GM19438 (cell line): Measurements from ENCODE around the gene NRG2.

Source experiments
- ATAC-seq: cut with Tn5 transposase; IDR thresholded peaks from one replicate; pipeline ENCODE4 v1.9.1; 2021; ENCODE audit warnings: low read depth; ENCODE audit not compliant: unreplicated experiment

The NRG2 gene

DNA sequence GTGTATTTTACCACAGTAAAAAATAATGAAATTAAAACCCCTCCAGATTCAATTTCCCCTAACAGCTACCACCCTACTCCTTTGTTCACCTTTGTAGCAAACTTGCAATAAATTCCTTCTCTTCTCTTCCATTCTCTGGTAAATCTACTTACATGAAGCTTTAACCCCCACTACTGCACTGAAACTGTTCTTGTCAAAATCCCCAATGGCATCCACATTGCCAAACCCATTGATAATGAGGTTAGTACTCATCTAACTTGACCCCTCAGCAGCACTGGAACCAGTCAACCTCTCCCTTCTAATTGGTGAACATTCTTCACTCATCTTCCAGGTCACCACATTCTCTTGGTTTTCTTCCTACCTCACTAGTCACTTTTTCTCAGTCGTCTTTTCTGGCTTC, 29.6 kb downstream of the NRG2 start:
- ATAC-seq = no peak

GRCh38 chr5:140012443-140012842, 30.7 kb downstream of the NRG2 start:
- no peak for ATAC-seq

DNA sequence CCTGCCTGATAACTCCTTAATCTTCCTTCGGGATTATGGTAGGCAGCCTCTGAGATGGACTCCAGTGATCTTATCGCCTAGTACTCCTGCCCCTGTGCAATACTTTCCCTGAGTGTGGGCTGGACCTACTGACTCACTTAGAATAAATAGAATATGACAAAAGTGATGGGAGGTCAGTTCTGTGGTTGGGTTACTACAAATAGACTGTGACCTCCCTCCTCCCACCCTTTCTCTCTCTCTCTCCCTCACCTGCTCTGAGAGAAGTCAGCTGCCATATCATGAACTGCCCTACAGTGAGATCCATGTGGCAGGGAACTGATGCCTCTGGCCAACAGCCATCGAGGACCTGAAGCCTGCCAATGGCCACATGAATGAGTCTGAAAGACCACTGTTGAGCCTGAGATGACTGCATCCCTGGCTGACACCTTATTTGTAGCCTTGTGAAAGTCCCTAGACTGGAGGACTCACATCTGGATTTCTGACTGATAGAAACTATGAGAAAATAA, 31.7 kb downstream of the NRG2 start:
- no peak for ATAC-seq

DNA sequence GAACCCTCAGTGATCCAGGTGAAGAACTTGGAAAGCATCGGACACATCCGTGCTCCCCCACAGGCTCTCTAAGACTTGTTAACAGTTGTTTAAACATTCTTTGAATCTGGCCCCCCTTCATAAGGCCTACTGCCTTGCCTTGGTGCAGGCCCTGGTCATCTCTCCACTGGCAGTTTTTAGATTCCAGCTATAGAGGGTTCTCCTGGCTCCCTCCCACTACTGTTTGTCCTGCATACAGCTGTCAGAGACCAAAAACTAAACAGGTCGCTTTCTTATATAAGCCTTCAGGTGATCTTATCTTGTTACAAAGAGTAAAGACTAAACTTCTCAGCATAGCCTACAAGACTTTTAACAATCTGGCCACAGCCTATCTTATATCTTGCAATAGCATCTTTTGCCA, 32.3 kb downstream of the NRG2 start:
- ATAC-seq = no peak

DNA sequence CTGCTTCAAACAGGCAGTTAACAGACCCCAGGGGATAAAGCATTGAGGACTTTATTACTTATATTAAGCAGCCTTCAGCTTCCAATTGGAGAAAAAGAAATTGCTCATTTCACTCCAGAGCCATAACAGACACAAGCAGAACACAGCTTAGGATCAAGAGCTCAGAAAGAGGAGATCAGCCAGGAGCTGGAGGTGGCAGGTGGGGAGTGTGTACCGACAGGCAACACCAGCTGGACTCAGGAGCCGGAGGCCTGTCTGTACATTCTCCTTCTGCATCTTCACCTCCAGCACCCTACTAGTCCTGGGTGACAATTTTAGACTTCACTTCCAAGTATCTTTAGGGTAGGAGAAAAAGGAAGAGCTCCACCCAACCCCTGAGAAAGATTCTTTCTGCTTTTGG, 35.8 kb downstream of the NRG2 start:
- ATAC-seq = no peak

DNA sequence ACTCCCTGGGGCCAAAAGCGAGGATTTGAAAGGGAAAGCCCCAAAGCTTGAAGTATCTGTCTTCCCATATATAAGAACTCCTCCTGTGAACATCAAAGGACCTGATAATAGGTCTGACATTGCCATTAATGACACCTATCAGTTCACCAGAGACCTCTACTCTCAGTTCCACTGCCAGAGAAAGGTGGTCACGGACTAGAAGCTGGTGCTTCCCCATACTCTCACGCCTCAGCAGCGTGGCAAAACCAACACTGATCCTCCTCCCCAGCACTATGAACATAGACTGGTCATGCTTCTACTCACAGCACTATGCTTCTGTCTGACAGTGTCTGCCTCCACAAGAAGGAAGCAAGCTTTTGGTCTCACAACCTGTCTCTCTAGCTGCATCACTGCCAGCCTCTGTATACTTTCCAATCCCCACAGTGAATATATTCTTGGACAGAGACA, 37.9 kb downstream of the NRG2 start:
- peak; percentile 85 for ATAC-seq

DNA sequence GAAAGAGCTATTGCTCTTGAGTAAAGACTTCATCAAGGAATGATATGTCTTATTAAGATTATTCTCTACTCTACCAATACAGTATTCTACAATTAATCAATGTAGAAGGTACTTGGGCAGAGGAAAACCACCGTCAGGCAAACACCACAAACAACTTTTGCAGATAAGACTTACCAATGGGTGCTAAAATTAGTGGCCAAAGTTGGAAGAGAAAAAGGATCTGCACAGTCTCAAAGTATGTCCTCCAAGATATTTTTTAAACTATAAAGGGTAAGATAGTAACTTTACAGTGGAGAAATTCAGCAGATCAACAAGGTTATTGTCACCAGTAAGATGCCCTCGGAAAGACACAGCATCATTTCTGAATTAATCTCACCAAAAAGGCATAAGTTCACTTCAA, 38.9 kb downstream of the NRG2 start:
- no peak for ATAC-seq

GRCh38 chr5:140003519-140003918, 39.6 kb downstream of the NRG2 start:
- ATAC-seq = no peak

GRCh38 chr5:140000332-140000731, 42.8 kb downstream of the NRG2 start:
- no peak for ATAC-seq

GRCh38 chr5:139998837-139999236, 44.3 kb downstream of the NRG2 start:
- no peak for ATAC-seq

DNA sequence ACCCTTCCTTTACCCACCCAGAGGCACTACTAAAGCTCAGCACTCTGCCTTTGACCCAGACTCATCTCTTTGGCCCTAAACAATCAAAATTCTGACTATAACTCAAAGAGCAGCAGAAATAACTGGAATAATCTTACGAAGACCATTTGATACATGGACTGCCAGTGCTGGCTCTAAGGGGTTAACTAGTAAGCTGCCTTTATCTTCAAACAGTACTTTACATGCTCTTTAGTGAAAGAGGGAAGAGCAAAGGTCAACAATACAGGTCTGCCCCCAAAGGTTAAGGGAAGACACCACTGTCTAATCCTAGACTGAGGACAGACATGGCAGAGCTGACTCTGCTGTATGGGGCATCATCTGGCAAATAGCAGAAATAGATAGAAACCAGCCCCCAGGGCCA, 45.8 kb downstream of the NRG2 start:
- ATAC-seq = no peak

DNA sequence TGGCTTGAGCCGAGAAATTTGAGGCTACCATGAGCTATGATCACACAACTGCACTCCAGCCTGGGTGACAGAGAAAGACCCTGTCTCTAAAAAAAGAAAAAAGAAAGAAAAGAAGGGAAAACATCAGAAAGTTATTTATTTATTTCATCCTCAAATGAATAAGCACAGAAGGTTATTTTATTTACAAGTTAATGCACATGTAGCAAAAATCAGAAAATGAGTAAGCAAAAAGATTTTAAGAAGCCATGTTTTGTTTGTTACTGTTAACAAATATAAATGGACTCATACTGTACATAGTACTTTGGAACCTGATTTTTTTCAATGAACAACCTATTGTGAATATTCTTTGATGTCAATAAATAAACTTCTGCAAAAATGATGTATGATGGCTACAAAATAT, 47.2 kb downstream of the NRG2 start:
- no peak for ATAC-seq

GRCh38 chr5:139994234-139994633, 48.9 kb downstream of the NRG2 start:
- ATAC-seq = no peak

- ATAC-seq = no peak
These were observed 57.4 kb downstream of the NRG2 start for GRCh38 chr5:139985733-139986132.

DNA sequence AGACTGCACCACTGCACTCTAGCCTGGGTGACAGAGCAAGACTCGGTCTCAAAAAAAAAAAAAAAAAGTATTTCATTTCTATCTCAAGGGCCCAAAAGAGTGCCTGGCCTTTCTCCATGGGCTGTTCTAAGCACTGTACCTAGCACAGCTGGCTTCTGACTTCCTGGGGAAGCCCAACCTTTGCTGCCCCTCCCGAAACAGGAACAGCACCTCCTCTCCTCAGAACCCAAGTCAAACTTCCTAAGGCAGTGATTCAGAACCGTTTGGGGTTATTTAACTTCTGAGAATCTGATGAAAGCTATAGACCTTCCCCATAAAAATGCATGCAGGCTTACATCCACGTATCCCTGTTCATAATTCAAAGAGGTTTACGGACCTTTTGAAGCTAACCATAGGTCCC, 57.8 kb downstream of the NRG2 start:
- ATAC-seq = no peak

GRCh38 chr5:139984816-139985215, 58.3 kb downstream of the NRG2 start:
- no peak for ATAC-seq

- ATAC-seq = no peak
These were observed 60.2 kb downstream of the NRG2 start for GRCh38 chr5:139982975-139983240.

GRCh38 chr5:139982157-139982974, 60.7 kb downstream of the NRG2 start:
- no peak for ATAC-seq

GRCh38 chr5:139980765-139981164, 62.3 kb downstream of the NRG2 start:
- no peak for ATAC-seq

DNA sequence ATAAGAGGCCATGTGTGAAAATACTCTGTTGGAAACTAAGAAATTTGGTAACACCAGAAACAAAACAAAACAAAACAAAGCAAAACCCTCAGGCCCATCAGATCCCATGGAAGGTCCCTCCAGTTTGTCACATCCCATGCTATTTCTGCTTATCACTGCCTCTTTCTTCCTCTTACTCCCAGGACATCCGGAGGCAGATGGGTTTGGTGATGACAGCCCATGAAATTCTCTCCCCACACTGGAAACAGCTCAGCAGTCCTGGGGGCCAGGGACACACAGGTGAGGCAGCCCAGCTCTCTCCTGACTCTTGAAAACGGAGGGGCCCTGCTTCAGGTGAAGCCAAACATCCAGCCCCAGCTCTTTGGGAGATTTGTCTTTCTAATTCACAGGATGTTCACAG, 63.2 kb downstream of the NRG2 start:
- no peak for ATAC-seq

DNA sequence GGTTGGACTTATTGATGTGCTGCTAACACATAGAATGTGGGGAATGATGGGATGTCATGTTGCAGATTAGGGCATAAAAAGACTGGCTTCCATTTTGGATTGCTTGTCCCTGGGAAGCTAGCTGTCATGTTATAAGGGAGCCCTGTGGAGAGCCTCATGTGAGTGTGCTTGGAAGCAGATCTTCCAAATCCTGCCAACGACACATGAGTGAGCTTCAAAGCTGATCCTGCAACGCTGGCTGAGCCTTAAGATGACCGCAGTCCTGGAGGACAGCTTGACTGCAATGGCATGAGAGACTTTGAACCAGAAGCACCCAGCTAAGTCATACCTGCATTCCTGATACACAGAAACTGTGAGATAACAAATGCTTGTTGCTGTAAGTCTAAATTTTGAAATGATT, 63.6 kb downstream of the NRG2 start:
- no peak for ATAC-seq

- no peak for ATAC-seq
These were observed 66.4 kb downstream of the NRG2 start for GRCh38 chr5:139976703-139977102.

DNA sequence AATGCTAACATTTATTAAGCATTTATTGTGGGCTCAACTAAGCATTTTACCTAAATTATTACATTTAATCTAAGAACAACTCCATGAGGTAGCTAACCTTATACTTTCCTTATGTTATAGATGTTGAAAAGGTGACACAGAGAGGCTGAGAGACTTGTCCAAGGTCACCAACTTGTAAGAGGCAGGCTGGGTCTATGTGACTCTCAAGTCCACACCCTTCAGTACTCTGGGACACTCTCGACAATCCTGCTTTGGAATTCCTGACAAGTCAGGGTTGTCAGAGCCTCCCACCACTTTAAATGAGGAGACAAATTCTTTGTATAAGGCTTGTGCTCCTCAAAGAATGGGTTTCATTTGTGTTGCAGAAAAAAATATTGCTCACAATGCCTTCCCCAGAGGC, 67.2 kb downstream of the NRG2 start:
- ATAC-seq = no peak
